ENCODE data around the gene PIAS1.
"Not testable (repeated sequence)": the region's sequence is repeated elsewhere in the genome, so short reads cannot be mapped to it uniquely, and the experiment has no call there.

The PIAS1 gene

GRCh38 chr15:68053701-68054627 is at the start of gene PIAS1:
PIAS1 (plus strand) TSS chr15:68054315; CDS start chr15:68054327, 12 bp downstream.
- H3K27me3 ChIP-seq (ENCODE audit: insufficient read depth, insufficient read length) = no peaks in the 10 kb centered on the region
- peak; percentile 79 for TF ChIP-seq YY1 (IDR thresholded peaks at IDR 0.05; ENCODE audit: insufficient read depth, insufficient read length)
- TF ChIP-seq SUZ12 (IDR thresholded peaks at IDR 0.05; ENCODE audit: extremely low read depth, insufficient read depth, insufficient read length) = no peak
- no peak for TF ChIP-seq ZNF274 (IDR thresholded peaks at IDR 0.05; ENCODE audit: low read depth, low read length)
- DNase-seq (ENCODE audit: low read depth, low spot score) = peak; percentile 92
- H3K9ac ChIP-seq (ENCODE audit: insufficient read length, low read depth) = peak within 1 kb of the TSS; percentile 93
- peak within 1 kb of the TSS; percentile 78 for H3K4me3 ChIP-seq (ENCODE audit: insufficient read length, low read depth)
- peaks cover 2% of the 10 kb centered on the region for H3K4me1 ChIP-seq (ENCODE audit: insufficient read depth, insufficient read length)
- no peaks in the 10 kb centered on the region for H3K9me3 ChIP-seq (ENCODE audit: insufficient read depth, low read length)
- H3K36me3 ChIP-seq (ENCODE audit: insufficient read depth, insufficient read length, low read length) = no peaks in the 10 kb centered on the region

GRCh38 chr15:68007642-68008041 is 46.5 kb upstream of the PIAS1 start:
- H3K27me3 ChIP-seq (ENCODE audit: insufficient read depth, insufficient read length); H3K4me1 ChIP-seq (ENCODE audit: insufficient read depth, insufficient read length); H3K36me3 ChIP-seq (ENCODE audit: insufficient read depth, insufficient read length, low read length); H3K4me3 ChIP-seq (ENCODE audit: insufficient read length, low read depth); H3K9ac ChIP-seq (ENCODE audit: insufficient read length, low read depth); DNase-seq (ENCODE audit: low read depth, low spot score): not testable (repeated sequence)
- H3K9me3 ChIP-seq (ENCODE audit: insufficient read depth, low read length) = peaks cover 22% of the 10 kb centered on the region

- Histone ChIP-seq H3K9ac (ENCODE audit: insufficient read length, low read depth) (no peak overlapping the region), H3K27me3 (ENCODE audit: insufficient read depth, insufficient read length) (no peaks in the 10 kb centered on the region), H3K9me3 (ENCODE audit: insufficient read depth, low read length) (peaks cover 22% of the 10 kb centered on the region), H3K4me3 (ENCODE audit: insufficient read length, low read depth) (no peak overlapping the region), H3K4me1 (ENCODE audit: insufficient read depth, insufficient read length) (no peaks in the 10 kb centered on the region), H3K36me3 (ENCODE audit: insufficient read depth, insufficient read length, low read length) (no peaks in the 10 kb centered on the region)
- TF ChIP-seq SUZ12 (IDR thresholded peaks at IDR 0.05; ENCODE audit: extremely low read depth, insufficient read depth, insufficient read length) (no peak), YY1 (IDR thresholded peaks at IDR 0.05; ENCODE audit: insufficient read depth, insufficient read length) (no peak), ZNF274 (IDR thresholded peaks at IDR 0.05; ENCODE audit: low read depth, low read length) (no peak)
- peak; percentile 81 for DNase-seq (ENCODE audit: low read depth, low spot score)
These were observed 43.6 kb upstream of the PIAS1 start for GRCh38 chr15:68010361-68011153.

- Histone ChIP-seq H3K36me3 (ENCODE audit: insufficient read depth, insufficient read length, low read length) (no peaks in the 10 kb centered on the region), H3K4me1 (ENCODE audit: insufficient read depth, insufficient read length) (no peaks in the 10 kb centered on the region), H3K4me3 (ENCODE audit: insufficient read length, low read depth) (no peak overlapping the region), H3K9me3 (ENCODE audit: insufficient read depth, low read length) (peaks cover 20% of the 10 kb centered on the region), H3K27me3 (ENCODE audit: insufficient read depth, insufficient read length) (no peaks in the 10 kb centered on the region), H3K9ac (ENCODE audit: insufficient read length, low read depth) (no peak overlapping the region)
- DNase-seq (ENCODE audit: low read depth, low spot score) = no peak
- TF ChIP-seq SUZ12 (IDR thresholded peaks at IDR 0.05; ENCODE audit: extremely low read depth, insufficient read depth, insufficient read length) = no peak
These were observed 41.2 kb upstream of the PIAS1 start for GRCh38 chr15:68012911-68013310.

- H3K36me3 ChIP-seq (ENCODE audit: insufficient read depth, insufficient read length, low read length) = no peaks in the 10 kb centered on the region
- no peak for DNase-seq (ENCODE audit: low read depth, low spot score)
- no peaks in the 10 kb centered on the region for H3K27me3 ChIP-seq (ENCODE audit: insufficient read depth, insufficient read length)
These were observed 39.9 kb upstream of the PIAS1 start for GRCh38 chr15:68014219-68014618.

GRCh38 chr15:68015244-68015643 is 38.9 kb upstream of the PIAS1 start:
- no peaks in the 10 kb centered on the region for H3K4me1 ChIP-seq (ENCODE audit: insufficient read depth, insufficient read length)
- no peak for DNase-seq (ENCODE audit: low read depth, low spot score)
- no peaks in the 10 kb centered on the region for H3K9me3 ChIP-seq (ENCODE audit: insufficient read depth, low read length)
- no peaks in the 10 kb centered on the region for H3K36me3 ChIP-seq (ENCODE audit: insufficient read depth, insufficient read length, low read length)
- no peak overlapping the region for H3K9ac ChIP-seq (ENCODE audit: insufficient read length, low read depth)
- no peaks in the 10 kb centered on the region for H3K27me3 ChIP-seq (ENCODE audit: insufficient read depth, insufficient read length)
- no peak overlapping the region for H3K4me3 ChIP-seq (ENCODE audit: insufficient read length, low read depth)
- TF ChIP-seq YY1 (IDR thresholded peaks at IDR 0.05; ENCODE audit: insufficient read depth, insufficient read length) = no peak
- no peak for TF ChIP-seq SUZ12 (IDR thresholded peaks at IDR 0.05; ENCODE audit: extremely low read depth, insufficient read depth, insufficient read length)
- TF ChIP-seq ZNF274 (IDR thresholded peaks at IDR 0.05; ENCODE audit: low read depth, low read length) = no peak

More at GRCh38 chr15:68014219-68014618, 39.9 kb upstream of the PIAS1 start:
- no peak for TF ChIP-seq ZNF274 (IDR thresholded peaks at IDR 0.05; ENCODE audit: low read depth, low read length)
- TF ChIP-seq YY1 (IDR thresholded peaks at IDR 0.05; ENCODE audit: insufficient read depth, insufficient read length) = no peak
- no peak for TF ChIP-seq SUZ12 (IDR thresholded peaks at IDR 0.05; ENCODE audit: extremely low read depth, insufficient read depth, insufficient read length)
- H3K9me3 ChIP-seq (ENCODE audit: insufficient read depth, low read length) = 0 out of 2 replicates have a peak, but pooled peaks cover 6% of the 10 kb centered on the region
- no peak overlapping the region for H3K9ac ChIP-seq (ENCODE audit: insufficient read length, low read depth)
- H3K4me1 ChIP-seq (ENCODE audit: insufficient read depth, insufficient read length) = no peaks in the 10 kb centered on the region
- no peak overlapping the region for H3K4me3 ChIP-seq (ENCODE audit: insufficient read length, low read depth)

GRCh38 chr15:68017201-68017600 is 36.9 kb upstream of the PIAS1 start:
- H3K36me3 ChIP-seq (ENCODE audit: insufficient read depth, insufficient read length, low read length) = no peaks in the 10 kb centered on the region
- no peak overlapping the region for H3K9ac ChIP-seq (ENCODE audit: insufficient read length, low read depth)
- H3K4me1 ChIP-seq (ENCODE audit: insufficient read depth, insufficient read length) = peaks cover 3% of the 10 kb centered on the region
- H3K4me3 ChIP-seq (ENCODE audit: insufficient read length, low read depth) = no peak overlapping the region
- H3K27me3 ChIP-seq (ENCODE audit: insufficient read depth, insufficient read length) = no peaks in the 10 kb centered on the region
- H3K9me3 ChIP-seq (ENCODE audit: insufficient read depth, low read length) = no peaks in the 10 kb centered on the region
- TF ChIP-seq YY1 (IDR thresholded peaks at IDR 0.05; ENCODE audit: insufficient read depth, insufficient read length) (no peak), ZNF274 (IDR thresholded peaks at IDR 0.05; ENCODE audit: low read depth, low read length) (no peak), SUZ12 (IDR thresholded peaks at IDR 0.05; ENCODE audit: extremely low read depth, insufficient read depth, insufficient read length) (no peak)
- DNase-seq (ENCODE audit: low read depth, low spot score) = no peak
